Stomach (tissue), 9 donors: ENCODE results near the gene SCRN1. TPM values are rescaled to one million over a fixed set of nuclear protein-coding genes. Genes with fewer than 3 reads are reported as not detected.

Experiments used
- DNase-seq, 2 donors: peaks; one replicate each; pipeline versions ENCODE4 v3.0.0 to v3.0.0-alpha.2; 2013 to 2019
- H3K27ac ChIP-seq, 5 donors: fragments of 200-600 bp in 4 of 5; sonication (generic) in 4 of 5; one replicate each; pipeline ENCODE4 v1.5.1; 2013 to 2019; ENCODE audit warnings: mild to moderate bottlenecking in 1 of 5, moderate library complexity in 1 of 5
- H3K27me3 ChIP-seq, 3 donors: fragments of 200-600 bp; sonication (generic); one replicate each; pipeline ENCODE4 v1.5.1; 2017 to 2019; ENCODE audit warnings: mixed run types in 1 of 3
- H3K36me3 ChIP-seq, 4 donors: fragments of 200-600 bp; sonication (generic); 1 replicate in 3 of 4; 2 replicates in 1 of 4; pipeline ENCODE4 v1.5.1; 2016 to 2019
- H3K4me1 ChIP-seq, 4 donors: fragments of 200-600 bp; sonication (generic); one replicate each; pipeline ENCODE4 v1.5.1; 2016 to 2019
- H3K4me3 ChIP-seq, 4 donors: fragments of 200-600 bp; sonication (generic) in 3 of 4; one replicate each; pipeline ENCODE4 v1.5.1; 2016 to 2019; ENCODE audit warnings: mild to moderate bottlenecking in 1 of 4
- H3K9me3 ChIP-seq, 4 donors: fragments of 200-600 bp; sonication (generic); one replicate each; pipeline ENCODE4 v1.5.1; 2016 to 2019
- EP300 ChIP-seq: sonication (generic); formaldehyde crosslinking; IDR thresholded peaks from one replicate; pipeline ENCODE4 v1.6.1; 2017; ENCODE audit warnings: antibody characterized with exemption
- POLR2A ChIP-seq, 4 donors: fragments of 450-650 bp; IDR thresholded peaks; one replicate each; pipeline ENCODE4 v1.6.1; 2016; ENCODE audit warnings: antibody characterized with exemption in 4 of 4, control low read depth in 2 of 4, mild to moderate bottlenecking in 1 of 4, moderate library complexity in 1 of 4
- POLR2AphosphoS5 ChIP-seq, 3 donors: sonication (generic); formaldehyde crosslinking; IDR thresholded peaks; one replicate each; pipeline ENCODE4 v1.6.1; 2016; ENCODE audit warnings: antibody characterized with exemption in 3 of 3
- WGBS, 5 donors: extraction: QIAGEN DNeasy Blood & Tissue Kit in 3 of 5; methylation state at CpG; one replicate each; pipeline versions ENCODE4 v1.1.5 to v1.1.7; 2013 to 2018; 5-methylcytosine and 5-hydroxymethylcytosine counted together
- intact Hi-C: fragments of 100-400 bp; cut with DNase I; formaldehyde crosslinking; loops from one replicate; pipeline ENCODE4 v1.15.1; 2023; ENCODE audit warnings: low total_unique reads
- polyA plus RNA-seq, 3 donors: library from polyadenylated mRNA; stranded (reverse); fragments of 200-250 nt; gene quantifications; one replicate each; pipeline ENCODE4 v1.2.3, GENCODE V29; 2013
- total RNA-seq, 5 donors: library from RNA; depleted of rRNA; stranded (reverse); fragments of >200 nt; gene quantifications; one replicate each; pipeline versions ENCODE4 v1.1.0 to v1.2.3, GENCODE V29; 2014 to 2016
- TF ChIP-seq, protein P1 (sequence below), 7 experiments: fragments of 450-650 bp in 4 of 7; fragments of 200-600 bp in 3 of 7; sonication (generic) in 3 of 7; IDR thresholded peaks; one replicate each; pipeline ENCODE4 v1.5.1; 2016 to 2019; ENCODE audit warnings: antibody characterized with exemption in 7 of 7, control low read depth in 2 of 7, mild to moderate bottlenecking in 1 of 7
- donor health status: healthy with polysubstance abuse.
- donor health status: Bipolar disorder and iron deficiency.
- donor health status: healthy.

SCRN1 gene
- total and polyA plus RNA-seq, 8 donors, result 0.87 to 57.2 (median 22.9) TPM

GRCh38 chr7:29883462-29884398 is 105.9 kb downstream of the SCRN1 start:
- no peaks in the 10 kb centered on the region for H3K9me3 ChIP-seq
- whole genome bisulfite sequencing, 5 donors, result 17 to 35% (median 21%) methylated on average over 9 to 45 of the region's 46 CpGs
- DNase-seq, result peak; percentile 60
- TF ChIP-seq, protein P1, sequence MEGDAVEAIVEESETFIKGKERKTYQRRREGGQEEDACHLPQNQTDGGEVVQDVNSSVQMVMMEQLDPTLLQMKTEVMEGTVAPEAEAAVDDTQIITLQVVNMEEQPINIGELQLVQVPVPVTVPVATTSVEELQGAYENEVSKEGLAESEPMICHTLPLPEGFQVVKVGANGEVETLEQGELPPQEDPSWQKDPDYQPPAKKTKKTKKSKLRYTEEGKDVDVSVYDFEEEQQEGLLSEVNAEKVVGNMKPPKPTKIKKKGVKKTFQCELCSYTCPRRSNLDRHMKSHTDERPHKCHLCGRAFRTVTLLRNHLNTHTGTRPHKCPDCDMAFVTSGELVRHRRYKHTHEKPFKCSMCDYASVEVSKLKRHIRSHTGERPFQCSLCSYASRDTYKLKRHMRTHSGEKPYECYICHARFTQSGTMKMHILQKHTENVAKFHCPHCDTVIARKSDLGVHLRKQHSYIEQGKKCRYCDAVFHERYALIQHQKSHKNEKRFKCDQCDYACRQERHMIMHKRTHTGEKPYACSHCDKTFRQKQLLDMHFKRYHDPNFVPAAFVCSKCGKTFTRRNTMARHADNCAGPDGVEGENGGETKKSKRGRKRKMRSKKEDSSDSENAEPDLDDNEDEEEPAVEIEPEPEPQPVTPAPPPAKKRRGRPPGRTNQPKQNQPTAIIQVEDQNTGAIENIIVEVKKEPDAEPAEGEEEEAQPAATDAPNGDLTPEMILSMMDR (IDR thresholded peaks at IDR 0.05), result no peak
- no peak for TF ChIP-seq POLR2A (IDR thresholded peaks at IDR 0.05)
- TF ChIP-seq POLR2AphosphoS5 (IDR thresholded peaks at IDR 0.05), result no peak
- TF ChIP-seq EP300, result no peak
- peaks cover 0 to 7% (median under 1%) of the 10 kb centered on the region in 4 donors for H3K36me3 ChIP-seq
- H3K4me1 ChIP-seq, result peaks cover 9 to 36% (median 22%) of the 10 kb centered on the region in 4 donors
- intact Hi-C loops, result no loop called here
- peak overlapping the region; percentile 38 to 74 (median 55) for H3K27ac ChIP-seq
- H3K4me3 ChIP-seq, result peak overlapping the region; percentile 49 to 56 (median 53)
- H3K27me3 ChIP-seq, result peaks cover 0 to 5% (median 0%) of the 10 kb centered on the region in 3 donors

DNA sequence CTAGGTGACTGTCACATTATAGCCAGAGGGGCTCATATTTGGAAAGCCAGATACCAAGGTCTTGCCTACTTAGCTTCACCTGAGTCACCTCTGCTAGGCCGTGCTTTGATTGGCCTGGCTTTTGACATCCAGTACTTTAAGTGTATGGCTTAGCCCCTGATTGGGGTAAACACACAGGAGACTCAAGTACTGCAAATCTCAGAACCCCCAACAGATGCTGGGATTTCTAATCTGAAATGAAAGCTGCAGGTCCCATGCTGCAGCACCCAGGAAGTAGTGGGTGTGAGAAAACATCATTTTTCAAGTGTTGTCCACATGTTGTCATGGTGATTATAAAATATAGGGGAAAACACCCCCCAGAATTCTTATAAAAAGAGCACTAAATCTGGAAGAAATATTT is 107.1 kb downstream of the SCRN1 start:
- peaks cover 0 to 5% (median 0%) of the 10 kb centered on the region in 3 donors for H3K27me3 ChIP-seq

DNA sequence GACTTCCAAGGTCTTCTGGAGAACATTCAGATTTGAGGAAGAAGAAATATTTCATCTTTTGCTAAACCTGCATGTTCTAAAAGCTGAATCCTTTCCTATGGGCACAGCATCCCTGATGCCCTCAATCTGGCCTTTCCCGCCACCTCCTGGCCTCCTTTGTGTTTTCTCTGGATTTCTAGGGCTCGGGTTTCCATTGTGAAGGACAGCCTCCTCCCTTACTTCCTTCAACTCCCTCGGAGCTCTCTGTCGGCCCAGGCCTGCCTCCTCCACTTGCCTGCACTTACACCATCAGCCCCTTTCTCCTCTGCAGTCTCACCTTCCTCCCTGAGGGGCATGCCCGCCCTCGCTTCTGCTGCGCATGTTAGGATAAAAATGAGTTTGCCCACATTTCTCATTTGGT is 107.9 kb downstream of the SCRN1 start:
- Histone ChIP-seq H3K36me3 (no peaks in the 10 kb centered on the region), H3K9me3 (no peaks in the 10 kb centered on the region), H3K27me3 (peaks cover 0 to 5% (median 0%) of the 10 kb centered on the region in 3 donors), H3K4me1 (peaks cover 9 to 36% (median 22%) of the 10 kb centered on the region in 4 donors), H3K4me3 (no peak overlapping the region), H3K27ac (no peak overlapping the region)
- no peak for TF ChIP-seq EP300
- TF ChIP-seq, protein P1 (IDR thresholded peaks at IDR 0.05), result no peak
- no peak for TF ChIP-seq POLR2A (IDR thresholded peaks at IDR 0.05)
- no peak for TF ChIP-seq POLR2AphosphoS5 (IDR thresholded peaks at IDR 0.05)
- DNase-seq, result no peak
- WGBS, 5 donors, result 61 to 75% (median 68%) methylated on average over 7 of the region's 7 CpGs
- intact Hi-C loops, result no loop called here

More for the DNA sequence above, 107.1 kb downstream of the SCRN1 start:
- no peaks in the 10 kb centered on the region for H3K9me3 ChIP-seq
- no peak for TF ChIP-seq EP300
- TF ChIP-seq POLR2AphosphoS5 (IDR thresholded peaks at IDR 0.05), result no peak
- TF ChIP-seq, protein P1 (IDR thresholded peaks at IDR 0.05), result no peak
- TF ChIP-seq POLR2A (IDR thresholded peaks at IDR 0.05), result no peak
- H3K36me3 ChIP-seq, result no peaks in the 10 kb centered on the region
- H3K4me1 ChIP-seq, result peaks cover 9 to 36% (median 22%) of the 10 kb centered on the region in 4 donors
- no peak for DNase-seq
- no peak overlapping the region for H3K27ac ChIP-seq
- 75 to 100% (median 91%) methylated on average over 1 of the region's 1 CpG for WGBS, 5 donors
- H3K4me3 ChIP-seq, result no peak overlapping the region
- intact Hi-C loops, result no loop called here

DNA sequence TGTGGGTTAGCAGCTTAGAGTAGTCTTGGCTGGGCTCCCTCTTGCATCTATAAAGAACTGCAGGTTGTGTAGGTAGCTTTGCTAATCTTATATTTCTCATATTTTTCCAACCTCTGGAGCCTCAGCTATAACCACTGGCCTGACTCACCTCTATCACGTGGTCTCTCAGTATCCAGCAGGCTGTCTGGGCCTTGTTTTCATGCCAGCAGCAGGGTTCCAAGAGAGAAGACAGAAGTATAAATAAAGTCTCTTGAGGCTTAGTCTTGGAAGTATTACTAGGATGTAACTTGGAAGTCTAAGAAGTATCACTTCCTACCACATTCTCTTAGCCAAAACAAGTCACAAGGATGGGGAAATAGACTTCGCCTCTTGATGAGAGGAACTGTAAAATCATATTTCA is 110.0 kb downstream of the SCRN1 start:
- H3K4me1 ChIP-seq, result peaks cover 9 to 26% (median 16%) of the 10 kb centered on the region in 4 donors
- DNase-seq, result no peak
- TF ChIP-seq, protein P1 (IDR thresholded peaks at IDR 0.05), result no peak
- no peak for TF ChIP-seq EP300
- TF ChIP-seq POLR2AphosphoS5 (IDR thresholded peaks at IDR 0.05), result no peak
- no peak for TF ChIP-seq POLR2A (IDR thresholded peaks at IDR 0.05)
- intact Hi-C loops, result no loop called here
- H3K36me3 ChIP-seq, result no peaks in the 10 kb centered on the region
- H3K9me3 ChIP-seq, result no peaks in the 10 kb centered on the region
- no peak overlapping the region for H3K27ac ChIP-seq
- no peak overlapping the region for H3K4me3 ChIP-seq
- H3K27me3 ChIP-seq, result peaks cover 0 to 5% (median 0%) of the 10 kb centered on the region in 3 donors
- 46 to 72% (median 63%) methylated on average over 2 of the region's 2 CpGs for WGBS, 5 donors
